Spleen (tissue), 11 donors: ENCODE measurements around the gene MRC1. TPM values are rescaled to one million over a fixed set of nuclear protein-coding genes. Genes with fewer than 3 reads are reported as not detected.

Experiments
- DNase-seq: peaks from one replicate; pipeline ENCODE4 v3.0.0-alpha.2; 2020
- H3K27ac ChIP-seq, 8 donors: fragments of 200-600 bp; sonication (generic) in 7 of 8; 1 replicate in 4 of 8; 2 replicates in 4 of 8; pipeline versions ENCODE4 v1.5.0 to v1.8.0; 2016 to 2021; ENCODE audit warnings: inconsistent platforms in 4 of 8, mild to moderate bottlenecking in 4 of 8, moderate library complexity in 1 of 8
- H3K27me3 ChIP-seq, 7 donors: fragments of 200-600 bp; sonication (generic) in 6 of 7; replicated peaks in 1 of 7; 1 replicate in 4 of 7; 2 replicates in 3 of 7; pipeline versions ENCODE4 v1.5.0 to v1.8.0; 2016 to 2021; ENCODE audit warnings: inconsistent platforms in 3 of 7, mild to moderate bottlenecking in 1 of 7
- H3K36me3 ChIP-seq, 6 donors: fragments of 200-600 bp; sonication (generic) in 5 of 6; 1 replicate in 4 of 6; 2 replicates in 2 of 6; pipeline versions ENCODE4 v1.5.0 to v1.8.0; 2016 to 2021; ENCODE audit warnings: inconsistent platforms in 2 of 6
- H3K4me1 ChIP-seq, 6 donors: fragments of 200-600 bp; sonication (generic) in 5 of 6; 1 replicate in 3 of 6; 2 replicates in 3 of 6; pipeline versions ENCODE4 v1.5.0 to v1.8.0; 2016 to 2021; ENCODE audit warnings: inconsistent platforms in 3 of 6
- H3K4me3 ChIP-seq, 8 donors: fragments of 200-600 bp; sonication (generic) in 7 of 8; 1 replicate in 4 of 8; 2 replicates in 4 of 8; pipeline versions ENCODE4 v1.5.0 to v1.8.0; 2016 to 2021; ENCODE audit warnings: inconsistent platforms in 4 of 8, mild to moderate bottlenecking in 4 of 8, moderate library complexity in 2 of 8
- H3K9me3 ChIP-seq, 8 donors: fragments of 200-600 bp; sonication (generic) in 7 of 8; 1 replicate in 4 of 8; 2 replicates in 4 of 8; pipeline versions ENCODE4 v1.5.0 to v1.8.0; 2016 to 2021; ENCODE audit warnings: inconsistent platforms in 4 of 8
- POLR2A ChIP-seq, 3 donors: fragments of 450-650 bp; IDR thresholded peaks; one replicate each; pipeline ENCODE4 v1.5.1; 2017; ENCODE audit warnings: antibody characterized with exemption in 3 of 3, mild to moderate bottlenecking in 1 of 3
- POLR2AphosphoS5 ChIP-seq, 3 donors: sonication (generic); formaldehyde crosslinking; IDR thresholded peaks; one replicate each; pipeline ENCODE4 v1.5.1; 2017; ENCODE audit warnings: antibody characterized with exemption in 3 of 3
- WGBS, 5 donors: extraction: QIAGEN DNeasy Blood & Tissue Kit in 3 of 5; methylation state at CpG; one replicate each; pipeline versions ENCODE4 v1.1.5 to v1.1.7; 2013 to 2018; 5-methylcytosine and 5-hydroxymethylcytosine counted together
- intact Hi-C: fragments of 100-400 bp; cut with DNase I; formaldehyde crosslinking; loops from one replicate; pipeline ENCODE4 v1.15.0; 2023; ENCODE audit warnings: low total_unique reads
- polyA plus RNA-seq, 3 donors: library from polyadenylated mRNA; stranded (reverse); fragments of 200-250 nt; gene quantifications; one replicate each; pipeline ENCODE4 v1.2.1, GENCODE V29; 2013
- total RNA-seq, 7 donors: library from RNA; depleted of rRNA in 3 of 7; stranded (reverse); fragments of >200 nt in 3 of 7; fragmentation: NEBNext Ultra II Directional in 4 of 7; extraction: Animal tissue kit (Norgen Biotek cat#: 25700) in 4 of 7; gene quantifications; one replicate each; pipeline versions ENCODE4 v1.1.0 to v1.2.1, GENCODE V29; 2016 to 2021
- TF ChIP-seq, protein P1 (sequence below), 11 experiments: fragments of 200-600 bp in 7 of 11; fragments of 450-650 bp in 4 of 11; sonication (generic) in 4 of 11; IDR thresholded peaks in 8 of 11; conservative IDR thresholded peaks in 3 of 11; 1 replicate in 7 of 11; 2 replicates in 4 of 11; pipeline versions ENCODE4 v1.4.0 to v1.8.0; 2016 to 2021; ENCODE audit warnings: antibody characterized with exemption in 11 of 11, inconsistent platforms in 4 of 11, mild to moderate bottlenecking in 1 of 11
- donor health status: healthy with polysubstance abuse.
- donor health status: DM: no; HTN: no; CAD: no; lungs with moderate emphysema.
- donor health status: DM: no; HTN: no; CAD: no.
- donor health status: Bipolar disorder and iron deficiency.
- donor health status: healthy.
- donor health status: DM: no; HTN: no; CAD: no.
- donor health status: DM: yes; HTN: yes; CAD: no.

MRC1 gene
- total and polyA plus RNA-seq, 10 donors: 9.9 to 370 (median 129) TPM

DNA sequence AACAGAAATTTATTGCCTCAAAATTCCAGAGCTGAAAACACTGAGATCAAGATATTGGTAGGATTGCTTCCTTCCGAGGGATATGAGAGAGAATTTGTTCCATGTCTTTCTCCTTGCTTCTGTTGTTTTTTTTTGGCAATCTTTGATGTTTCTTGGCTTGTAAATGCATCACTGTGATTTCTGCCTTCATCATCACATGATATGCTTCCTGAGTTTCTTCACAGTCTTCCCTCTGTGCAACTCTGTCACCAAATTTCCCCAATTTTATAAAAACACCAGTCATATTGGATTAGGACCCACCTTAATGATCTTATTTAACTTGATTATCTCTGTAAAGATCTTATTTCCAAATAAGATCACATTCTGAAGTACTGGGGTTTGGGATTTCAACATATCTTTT lies 42.4 kb upstream of the MRC1 start:
- 81 to 97% (median 91%) methylated on average over 1 of the region's 1 CpG for WGBS, 5 donors
- Histone ChIP-seq H3K27me3 (no peaks in the 10 kb centered on the region), H3K4me3 (no peak overlapping the region), H3K4me1 (peaks cover 0 to 5% (median 0%) of the 10 kb centered on the region in 6 donors), H3K27ac (no peak overlapping the region), H3K36me3 (no peaks in the 10 kb centered on the region), H3K9me3 (peaks cover 0 to 3% (median 0%) of the 10 kb centered on the region in 8 donors)
- intact Hi-C loops: no loop called here
- TF ChIP-seq, protein P1, sequence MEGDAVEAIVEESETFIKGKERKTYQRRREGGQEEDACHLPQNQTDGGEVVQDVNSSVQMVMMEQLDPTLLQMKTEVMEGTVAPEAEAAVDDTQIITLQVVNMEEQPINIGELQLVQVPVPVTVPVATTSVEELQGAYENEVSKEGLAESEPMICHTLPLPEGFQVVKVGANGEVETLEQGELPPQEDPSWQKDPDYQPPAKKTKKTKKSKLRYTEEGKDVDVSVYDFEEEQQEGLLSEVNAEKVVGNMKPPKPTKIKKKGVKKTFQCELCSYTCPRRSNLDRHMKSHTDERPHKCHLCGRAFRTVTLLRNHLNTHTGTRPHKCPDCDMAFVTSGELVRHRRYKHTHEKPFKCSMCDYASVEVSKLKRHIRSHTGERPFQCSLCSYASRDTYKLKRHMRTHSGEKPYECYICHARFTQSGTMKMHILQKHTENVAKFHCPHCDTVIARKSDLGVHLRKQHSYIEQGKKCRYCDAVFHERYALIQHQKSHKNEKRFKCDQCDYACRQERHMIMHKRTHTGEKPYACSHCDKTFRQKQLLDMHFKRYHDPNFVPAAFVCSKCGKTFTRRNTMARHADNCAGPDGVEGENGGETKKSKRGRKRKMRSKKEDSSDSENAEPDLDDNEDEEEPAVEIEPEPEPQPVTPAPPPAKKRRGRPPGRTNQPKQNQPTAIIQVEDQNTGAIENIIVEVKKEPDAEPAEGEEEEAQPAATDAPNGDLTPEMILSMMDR (IDR thresholded peaks at IDR 0.05 in 8 of 11, conservative IDR thresholded peaks at IDR 0.05 in 3 of 11): no peak
- no peak for TF ChIP-seq POLR2AphosphoS5 (IDR thresholded peaks at IDR 0.05)
- TF ChIP-seq POLR2A (IDR thresholded peaks at IDR 0.05): no peak
- no peak for DNase-seq

DNA sequence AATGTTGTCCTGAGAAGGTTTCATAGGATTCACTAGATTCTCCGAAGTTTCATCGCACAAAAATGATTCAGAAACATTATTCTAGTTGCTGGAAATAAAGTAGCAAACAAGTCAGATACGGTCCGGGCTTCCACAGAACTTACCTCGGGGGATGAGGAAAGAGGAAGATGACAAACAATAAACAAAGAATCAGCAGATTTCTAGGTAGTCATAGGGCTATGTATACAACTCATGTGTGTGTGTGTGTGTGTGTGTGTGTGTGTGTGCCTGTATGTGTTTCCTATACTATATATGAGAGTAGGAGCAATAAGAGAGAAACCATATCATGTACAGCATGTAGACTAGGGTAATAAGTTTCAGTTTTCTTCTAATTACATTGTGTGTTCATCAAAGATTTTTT lies 40.7 kb upstream of the MRC1 start:
- no peaks in the 10 kb centered on the region for H3K36me3 ChIP-seq
- DNase-seq: no peak
- no peak overlapping the region for H3K4me3 ChIP-seq
- peaks cover 0 to 5% (median 0%) of the 10 kb centered on the region in 6 donors for H3K4me1 ChIP-seq
- H3K9me3 ChIP-seq: peaks cover 0 to 3% (median 0%) of the 10 kb centered on the region in 8 donors
- H3K27ac ChIP-seq: peak overlapping the region in 1 of 8 donors; percentile 4
- intact Hi-C loops: no loop called here
- no peaks in the 10 kb centered on the region for H3K27me3 ChIP-seq
- WGBS, 5 donors: 82 to 87% (median 84%) methylated on average over 5 of the region's 5 CpGs
- TF ChIP-seq, protein P1 (IDR thresholded peaks at IDR 0.05 in 8 of 11, conservative IDR thresholded peaks at IDR 0.05 in 3 of 11): no peak
- TF ChIP-seq POLR2A (IDR thresholded peaks at IDR 0.05): no peak
- TF ChIP-seq POLR2AphosphoS5 (IDR thresholded peaks at IDR 0.05): no peak

DNA sequence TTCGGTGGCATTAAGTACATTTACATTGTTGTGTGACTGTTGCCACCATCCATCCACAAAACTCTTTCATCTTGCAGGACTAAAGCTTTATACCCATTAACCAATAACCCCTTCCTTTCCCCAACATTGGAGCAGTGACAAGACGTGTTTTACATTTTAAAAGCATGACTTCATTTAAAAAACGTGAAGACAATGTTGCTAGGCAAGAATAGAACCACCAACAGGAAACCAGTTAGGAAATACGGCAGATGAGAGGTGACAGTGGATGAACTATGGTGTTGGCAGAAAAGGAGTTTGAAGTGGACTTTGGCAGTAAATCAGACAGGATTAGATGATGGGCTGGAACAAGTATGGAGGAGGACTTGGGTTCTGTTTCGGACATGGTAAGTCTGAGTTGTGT lies 40.2 kb upstream of the MRC1 start:
- Histone ChIP-seq H3K4me1 (peaks cover 0 to 5% (median 0%) of the 10 kb centered on the region in 6 donors), H3K36me3 (no peaks in the 10 kb centered on the region), H3K27ac (peak overlapping the region in 1 of 8 donors; percentile 4), H3K9me3 (peaks cover 0 to 3% (median 0%) of the 10 kb centered on the region in 8 donors), H3K4me3 (no peak overlapping the region), H3K27me3 (no peaks in the 10 kb centered on the region)
- 37 to 44% (median 41%) methylated on average over 5 of the region's 5 CpGs for WGBS, 5 donors
- no peak for DNase-seq
- TF ChIP-seq, protein P1 (IDR thresholded peaks at IDR 0.05 in 8 of 11, conservative IDR thresholded peaks at IDR 0.05 in 3 of 11): no peak
- TF ChIP-seq POLR2A (IDR thresholded peaks at IDR 0.05) (no peak), POLR2AphosphoS5 (IDR thresholded peaks at IDR 0.05) (no peak)
- intact Hi-C loops: no loop called here

DNA sequence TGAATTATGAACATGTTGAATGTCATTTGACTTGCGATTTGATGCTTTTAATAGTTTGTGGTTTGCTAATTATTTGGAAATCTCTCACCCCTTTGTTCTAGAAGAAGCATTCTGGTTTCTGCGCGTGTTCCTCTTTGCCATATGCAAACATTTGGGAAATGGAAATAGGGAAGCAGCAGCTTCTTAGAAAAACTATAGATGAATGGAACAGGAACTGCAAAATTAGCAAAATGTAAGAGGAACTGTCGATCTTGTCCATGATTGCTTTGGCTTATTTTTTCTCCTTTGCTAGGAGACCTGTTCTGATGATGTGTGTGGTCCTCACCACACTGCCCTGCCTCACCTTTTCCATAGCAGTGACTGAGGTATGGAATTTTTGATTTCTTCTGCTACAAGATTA lies 38.1 kb upstream of the MRC1 start:
- no peaks in the 10 kb centered on the region for H3K36me3 ChIP-seq
- no peak for DNase-seq
- WGBS, 5 donors: 36 to 60% (median 49%) methylated on average over 4 of the region's 4 CpGs
- intact Hi-C loops: no loop called here
- no peaks in the 10 kb centered on the region for H3K27me3 ChIP-seq
- H3K4me3 ChIP-seq: no peak overlapping the region
- no peak overlapping the region for H3K27ac ChIP-seq
- TF ChIP-seq, protein P1 (IDR thresholded peaks at IDR 0.05 in 8 of 11, conservative IDR thresholded peaks at IDR 0.05 in 3 of 11): no peak
- TF ChIP-seq POLR2AphosphoS5 (IDR thresholded peaks at IDR 0.05) (no peak), POLR2A (IDR thresholded peaks at IDR 0.05) (no peak)
- H3K9me3 ChIP-seq: peaks cover 0 to 3% (median 0%) of the 10 kb centered on the region in 8 donors
- peaks cover 0 to 5% (median 0%) of the 10 kb centered on the region in 6 donors for H3K4me1 ChIP-seq
